Right hindlimb (tissue), 1 donor: ENCODE measurements around the gene P2RY8.
"Not testable (repeated sequence)": the region's sequence is repeated elsewhere in the genome, so short reads cannot be mapped to it uniquely, and the experiment has no call there.

Experiments used
- DNase-seq: peaks from one replicate; pipeline ENCODE4 v3.0.0-alpha.2; 2018

The P2RY8 gene

GRCh38 chrX:1516596-1517104 is 20.3 kb downstream of the P2RY8 start:
- no peak for DNase-seq

GRCh38 chrX:1511829-1512228 is 25.2 kb downstream of the P2RY8 start:
- no peak for DNase-seq

- no peak for DNase-seq
Observed at GRCh38 chrX:1511150-1511549, 25.8 kb downstream of the P2RY8 start.

GRCh38 chrX:1507511-1508463 is 29.2 kb downstream of the P2RY8 start:
- DNase-seq: no peak

GRCh38 chrX:1506916-1507315 is 30.1 kb downstream of the P2RY8 start:
- DNase-seq: no peak

- DNase-seq: no peak
Observed at GRCh38 chrX:1502853-1503252, 34.1 kb downstream of the P2RY8 start.

GRCh38 chrX:1502241-1502640 is 34.7 kb downstream of the P2RY8 start:
- no peak for DNase-seq

GRCh38 chrX:1500701-1501624 is 36.0 kb downstream of the P2RY8 start:
- DNase-seq: no peak

GRCh38 chrX:1496076-1496475 is 40.9 kb downstream of the P2RY8 start:
- no peak for DNase-seq

GRCh38 chrX:1493877-1494510 is 43.0 kb downstream of the P2RY8 start:
- DNase-seq: no peak

GRCh38 chrX:1493412-1493811 is 43.6 kb downstream of the P2RY8 start:
- DNase-seq: no peak

GRCh38 chrX:1492421-1493012 is 44.5 kb downstream of the P2RY8 start:
- no peak for DNase-seq

GRCh38 chrX:1491851-1492349 is 45.1 kb downstream of the P2RY8 start:
- no peak for DNase-seq

- not testable (repeated sequence) for DNase-seq
Observed at GRCh38 chrX:1491248-1491647, 45.7 kb downstream of the P2RY8 start.

- DNase-seq: not testable (repeated sequence)
Observed at GRCh38 chrX:1490723-1491122, 46.3 kb downstream of the P2RY8 start.

- not testable (repeated sequence) for DNase-seq
Observed at GRCh38 chrX:1489354-1489753, 47.6 kb downstream of the P2RY8 start.

GRCh38 chrX:1488745-1489144 is 48.2 kb downstream of the P2RY8 start:
- no peak for DNase-seq

GRCh38 chrX:1488141-1488540 is 48.8 kb downstream of the P2RY8 start:
- DNase-seq: no peak

GRCh38 chrX:1487401-1487800 is 49.6 kb downstream of the P2RY8 start:
- DNase-seq: no peak

GRCh38 chrX:1486749-1487361 is 50.1 kb downstream of the P2RY8 start:
- peak; percentile 57 for DNase-seq

GRCh38 chrX:1486177-1486576 is 50.8 kb downstream of the P2RY8 start:
- no peak for DNase-seq

- no peak for DNase-seq
Observed at GRCh38 chrX:1485033-1485432, 52.0 kb downstream of the P2RY8 start.
